Panc1 (cell line): ENCODE measurements around the gene TMCC1.

Experiments used
- POLR2AphosphoS5 ChIP-seq: IDR thresholded peaks from 2 replicates; pipeline ENCODE4 v1.6.1; 2012; ENCODE audit warnings: mild to moderate bottlenecking, low read depth, low read length, moderate library complexity
- TF ChIP-seq, protein P1 (sequence below), 2 experiments: IDR thresholded peaks; 2 replicates each; pipeline ENCODE4 v1.6.1; 2011 to 2012; ENCODE audit warnings: low read depth in 2 of 2, control low read depth in 1 of 2, low read length in 1 of 2, mild to moderate bottlenecking in 1 of 2, moderate library complexity in 1 of 2; ENCODE audit not compliant: insufficient read depth in 1 of 2
- TF ChIP-seq, protein P2 (sequence below): fragments of 450-650 bp; IDR thresholded peaks from 2 replicates; pipeline ENCODE4 v1.5.1; 2017; ENCODE audit warnings: mild to moderate bottlenecking

DNA sequence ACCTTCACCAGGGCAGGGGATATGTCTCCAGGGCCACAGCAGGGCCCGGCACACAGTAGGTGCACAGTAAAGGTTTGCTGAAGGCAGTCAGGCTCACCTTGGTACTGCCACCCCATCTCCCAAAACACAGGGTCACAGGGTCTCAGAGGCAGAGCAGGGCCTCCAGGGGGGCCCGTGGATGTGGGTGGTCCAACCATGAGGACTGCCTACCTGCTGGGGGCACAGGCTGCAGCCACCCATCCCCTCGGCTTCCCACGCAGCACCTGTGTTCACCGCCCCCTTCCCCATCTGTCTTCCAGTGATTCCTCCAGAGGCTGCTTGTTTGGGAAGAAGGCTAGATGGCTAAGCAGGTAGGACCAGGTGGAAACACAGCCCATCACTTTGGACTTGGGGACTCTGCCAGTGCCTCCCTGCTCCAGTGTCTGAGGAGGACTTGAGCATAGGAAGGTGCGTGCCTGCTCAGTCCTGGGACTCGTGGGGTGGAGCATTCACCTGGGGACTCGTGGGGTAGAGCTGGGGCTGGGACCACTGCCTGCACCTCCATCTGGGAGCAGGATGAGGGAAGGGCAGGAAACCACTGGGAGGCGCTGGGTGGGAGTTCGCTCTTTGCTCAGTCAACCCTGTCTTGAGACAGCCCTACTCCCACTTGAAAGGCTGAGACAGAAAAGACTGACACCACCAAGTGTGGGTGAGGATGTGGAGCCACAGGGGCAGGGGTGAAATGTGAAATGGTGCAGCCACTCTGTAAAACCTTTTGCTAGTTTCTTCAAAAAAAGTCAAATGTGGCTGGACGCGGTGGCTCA is 268.2 kb downstream of the TMCC1 start:
- TF ChIP-seq, protein P1, sequence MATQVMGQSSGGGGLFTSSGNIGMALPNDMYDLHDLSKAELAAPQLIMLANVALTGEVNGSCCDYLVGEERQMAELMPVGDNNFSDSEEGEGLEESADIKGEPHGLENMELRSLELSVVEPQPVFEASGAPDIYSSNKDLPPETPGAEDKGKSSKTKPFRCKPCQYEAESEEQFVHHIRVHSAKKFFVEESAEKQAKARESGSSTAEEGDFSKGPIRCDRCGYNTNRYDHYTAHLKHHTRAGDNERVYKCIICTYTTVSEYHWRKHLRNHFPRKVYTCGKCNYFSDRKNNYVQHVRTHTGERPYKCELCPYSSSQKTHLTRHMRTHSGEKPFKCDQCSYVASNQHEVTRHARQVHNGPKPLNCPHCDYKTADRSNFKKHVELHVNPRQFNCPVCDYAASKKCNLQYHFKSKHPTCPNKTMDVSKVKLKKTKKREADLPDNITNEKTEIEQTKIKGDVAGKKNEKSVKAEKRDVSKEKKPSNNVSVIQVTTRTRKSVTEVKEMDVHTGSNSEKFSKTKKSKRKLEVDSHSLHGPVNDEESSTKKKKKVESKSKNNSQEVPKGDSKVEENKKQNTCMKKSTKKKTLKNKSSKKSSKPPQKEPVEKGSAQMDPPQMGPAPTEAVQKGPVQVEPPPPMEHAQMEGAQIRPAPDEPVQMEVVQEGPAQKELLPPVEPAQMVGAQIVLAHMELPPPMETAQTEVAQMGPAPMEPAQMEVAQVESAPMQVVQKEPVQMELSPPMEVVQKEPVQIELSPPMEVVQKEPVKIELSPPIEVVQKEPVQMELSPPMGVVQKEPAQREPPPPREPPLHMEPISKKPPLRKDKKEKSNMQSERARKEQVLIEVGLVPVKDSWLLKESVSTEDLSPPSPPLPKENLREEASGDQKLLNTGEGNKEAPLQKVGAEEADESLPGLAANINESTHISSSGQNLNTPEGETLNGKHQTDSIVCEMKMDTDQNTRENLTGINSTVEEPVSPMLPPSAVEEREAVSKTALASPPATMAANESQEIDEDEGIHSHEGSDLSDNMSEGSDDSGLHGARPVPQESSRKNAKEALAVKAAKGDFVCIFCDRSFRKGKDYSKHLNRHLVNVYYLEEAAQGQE (IDR thresholded peaks at IDR 0.05; ENCODE audit: insufficient read depth in 1 of 2, low read depth in 2 of 2, low read length in 1 of 2): no peak
- TF ChIP-seq, protein P2, sequence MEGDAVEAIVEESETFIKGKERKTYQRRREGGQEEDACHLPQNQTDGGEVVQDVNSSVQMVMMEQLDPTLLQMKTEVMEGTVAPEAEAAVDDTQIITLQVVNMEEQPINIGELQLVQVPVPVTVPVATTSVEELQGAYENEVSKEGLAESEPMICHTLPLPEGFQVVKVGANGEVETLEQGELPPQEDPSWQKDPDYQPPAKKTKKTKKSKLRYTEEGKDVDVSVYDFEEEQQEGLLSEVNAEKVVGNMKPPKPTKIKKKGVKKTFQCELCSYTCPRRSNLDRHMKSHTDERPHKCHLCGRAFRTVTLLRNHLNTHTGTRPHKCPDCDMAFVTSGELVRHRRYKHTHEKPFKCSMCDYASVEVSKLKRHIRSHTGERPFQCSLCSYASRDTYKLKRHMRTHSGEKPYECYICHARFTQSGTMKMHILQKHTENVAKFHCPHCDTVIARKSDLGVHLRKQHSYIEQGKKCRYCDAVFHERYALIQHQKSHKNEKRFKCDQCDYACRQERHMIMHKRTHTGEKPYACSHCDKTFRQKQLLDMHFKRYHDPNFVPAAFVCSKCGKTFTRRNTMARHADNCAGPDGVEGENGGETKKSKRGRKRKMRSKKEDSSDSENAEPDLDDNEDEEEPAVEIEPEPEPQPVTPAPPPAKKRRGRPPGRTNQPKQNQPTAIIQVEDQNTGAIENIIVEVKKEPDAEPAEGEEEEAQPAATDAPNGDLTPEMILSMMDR: no peak
- no peak for TF ChIP-seq POLR2AphosphoS5
